HG03108 (cell line): Measurements from ENCODE around the gene PFN4.
"Not testable (repeated sequence)": the region's sequence is repeated elsewhere in the genome, so short reads cannot be mapped to it uniquely, and the experiment has no call there.

Source experiments
- ATAC-seq: cut with Tn5 transposase; IDR thresholded peaks from one replicate; pipeline ENCODE4 v1.9.1; 2021; ENCODE audit warnings: moderate library complexity; ENCODE audit not compliant: unreplicated experiment

PFN4 gene

GRCh38 chr2:24111407-24111901 is 11.7 kb downstream of the PFN4 start:
- no peak for ATAC-seq

- ATAC-seq, result no peak
Measured at GRCh38 chr2:24110660-24111303, 12.4 kb downstream of the PFN4 start.

GRCh38 chr2:24109431-24109830 is 13.7 kb downstream of the PFN4 start:
- ATAC-seq, result not testable (repeated sequence)

- ATAC-seq, result no peak
Measured at GRCh38 chr2:24107336-24107735, 15.8 kb downstream of the PFN4 start.

- no peak for ATAC-seq
Measured at GRCh38 chr2:24106786-24107185, 16.3 kb downstream of the PFN4 start.

GRCh38 chr2:24105816-24106215 is 17.3 kb downstream of the PFN4 start:
- no peak for ATAC-seq

GRCh38 chr2:24104906-24105305 is 18.2 kb downstream of the PFN4 start:
- no peak for ATAC-seq

GRCh38 chr2:24104110-24104650 is 19.0 kb downstream of the PFN4 start:
- no peak for ATAC-seq

- no peak for ATAC-seq
Measured at GRCh38 chr2:24102677-24103076, 20.5 kb downstream of the PFN4 start.

GRCh38 chr2:24101992-24102391 is 21.1 kb downstream of the PFN4 start:
- ATAC-seq, result no peak

- not testable (repeated sequence) for ATAC-seq
Measured at GRCh38 chr2:24100732-24101131, 22.4 kb downstream of the PFN4 start.

GRCh38 chr2:24095171-24095677 is 27.9 kb downstream of the PFN4 start:
- ATAC-seq, result not testable (repeated sequence)

GRCh38 chr2:24093270-24093669 is 29.9 kb downstream of the PFN4 start:
- ATAC-seq, result not testable (repeated sequence)

GRCh38 chr2:24088821-24089359 is 34.2 kb downstream of the PFN4 start:
- no peak for ATAC-seq

- no peak for ATAC-seq
Measured at GRCh38 chr2:24087032-24087431, 36.1 kb downstream of the PFN4 start.

GRCh38 chr2:24086241-24086640 is 36.9 kb downstream of the PFN4 start:
- no peak for ATAC-seq

GRCh38 chr2:24085200-24085489 is 38.0 kb downstream of the PFN4 start:
- ATAC-seq, result no peak

GRCh38 chr2:24084386-24085199 is 38.5 kb downstream of the PFN4 start, which contains the start of gene TP53I3:
TSS of gene TP53I3 (minus strand) at chr2:24084834. CDS start at chr2:24084326, 508 bp downstream.
- peak; percentile 66 for ATAC-seq

GRCh38 chr2:24083567-24084385 is 39.4 kb downstream of the PFN4 start:
- peak; percentile 68 for ATAC-seq

GRCh38 chr2:24082787-24083566 is 40.2 kb downstream of the PFN4 start:
- no peak for ATAC-seq
